Erythroblast (primary cell): Measurements from ENCODE around the gene SLC5A9.

Experiments used
- GATA1 ChIP-seq: IDR thresholded peaks from 2 replicates; pipeline ENCODE4 v1.6.1; 2011; ENCODE audit warnings: low read depth, mild to moderate bottlenecking, control low read depth, low read length, moderate library complexity
- POLR2A ChIP-seq: IDR thresholded peaks from 2 replicates; pipeline ENCODE4 v1.6.1; 2011; ENCODE audit warnings: mild to moderate bottlenecking, low read length

DNA sequence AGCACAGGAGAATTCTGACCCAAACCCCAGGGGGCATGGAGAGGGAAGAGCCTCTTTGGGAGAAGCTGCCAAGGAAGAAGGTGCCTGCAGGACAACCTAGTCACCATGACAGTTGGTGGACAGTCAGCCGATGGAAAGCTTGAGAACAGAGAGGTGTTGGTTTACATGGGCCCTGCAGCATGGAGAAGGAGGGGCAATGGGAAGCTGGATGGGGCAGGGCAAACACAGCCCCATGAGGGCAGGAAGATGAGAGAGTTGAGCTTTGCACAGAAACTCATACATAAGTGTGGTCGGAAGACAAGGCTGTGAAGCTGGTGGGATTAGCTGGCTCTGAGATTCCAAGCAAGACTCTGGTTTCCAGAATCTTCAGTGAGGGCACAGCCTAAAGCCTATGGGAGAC, 6.6 kb upstream of the SLC5A9 start:
- TF ChIP-seq POLR2A (no peak), GATA1 (no peak)
